SK-N-SH (cell line): ENCODE measurements around the gene ANO3. TPM values are rescaled to one million over a fixed set of nuclear protein-coding genes. Genes with fewer than 3 reads are reported as not detected.

Experiments
- CTCF ChIA-PET: fragments of 300-600, 350-600 bp; formaldehyde crosslinking; extraction: SDS; loops from one replicate; lab custom pipeline; 2021; lab: Yijun Ruan, JAX
- POLR2A ChIA-PET: fragments of 350-600 bp; sonication (Branson Sonifier 250); formaldehyde crosslinking; extraction: SDS; loops from one replicate; lab custom pipeline; 2020; ENCODE audit warnings: antibody characterized with exemption, inconsistent platforms; lab: Yijun Ruan, JAX
- DNase-seq: peaks from one replicate; pipeline ENCODE4 v3.0.0; 2012
- H2AFZ ChIP-seq: fragments of 200-600 bp; sonication (generic); 2 replicates; pipeline ENCODE4 v1.8.1; 2016; ENCODE audit warnings: antibody characterized with exemption, mild to moderate bottlenecking, low read depth
- H3F3A ChIP-seq: fragments of 200-600 bp; sonication (generic); replicated peaks from 2 replicates; pipeline ENCODE3; 2016; ENCODE audit warnings: antibody characterized with exemption, mild to moderate bottlenecking; ENCODE audit not compliant: insufficient read depth
- H3K27ac ChIP-seq, 2 experiments: fragments of 200-500 bp in 1 of 2; fragments of 200-600 bp in 1 of 2; sonication (Bioruptor generic) in 1 of 2; sonication (generic), shearing (Covaris generic) in 1 of 2; 2 replicates each; pipeline versions ENCODE4 v1.5.1 to v1.6.1; 2014 to 2016; ENCODE audit warnings: low read depth in 2 of 2, inconsistent platforms in 1 of 2, low read length in 1 of 2, mild to moderate bottlenecking in 1 of 2, mixed read lengths in 1 of 2
- H3K27me3 ChIP-seq: fragments of 200-600 bp; sonication (generic), shearing (Covaris generic); 2 replicates; pipeline ENCODE4 v1.6.1; 2016; ENCODE audit warnings: mixed run types; ENCODE audit not compliant: insufficient read depth
- H3K36me3 ChIP-seq, 2 experiments: fragments of 200-500 bp in 1 of 2; fragments of 200-600 bp in 1 of 2; sonication (Bioruptor generic) in 1 of 2; sonication (generic) in 1 of 2; replicated peaks in 1 of 2; 2 replicates each; pipeline versions ENCODE3 to v1.5.1; 2014 to 2016; ENCODE audit warnings: low read length in 1 of 2, mild to moderate bottlenecking in 1 of 2; ENCODE audit not compliant: insufficient read depth in 2 of 2, control insufficient read depth in 1 of 2
- H3K4me1 ChIP-seq, 2 experiments: fragments of 200-500 bp in 1 of 2; fragments of 200-600 bp in 1 of 2; sonication (Bioruptor generic) in 1 of 2; sonication (generic), shearing (Covaris generic) in 1 of 2; 2 replicates each; pipeline versions ENCODE4 v1.5.1 to v1.6.1; 2014 to 2016; ENCODE audit warnings: low read depth in 1 of 2, low read length in 1 of 2, mixed run types in 1 of 2; ENCODE audit not compliant: insufficient read depth in 2 of 2, control insufficient read depth in 1 of 2
- H3K4me2 ChIP-seq: fragments of 200-600 bp; sonication (generic), shearing (Covaris generic); 2 replicates; pipeline ENCODE4 v1.6.1; 2017; ENCODE audit warnings: mixed run types
- H3K4me3 ChIP-seq, 2 experiments: fragments of 200-500 bp in 1 of 2; fragments of 200-600 bp in 1 of 2; sonication (Bioruptor generic) in 1 of 2; sonication (generic), shearing (Covaris generic) in 1 of 2; 2 replicates each; pipeline versions ENCODE4 v1.5.1 to v1.8.1; 2014 to 2016; ENCODE audit warnings: low read depth in 2 of 2, inconsistent platforms in 1 of 2, low read length in 1 of 2, mild to moderate bottlenecking in 1 of 2, mixed read lengths in 1 of 2, moderate library complexity in 1 of 2
- H3K79me2 ChIP-seq: fragments of 200-600 bp; sonication (generic); 2 replicates; pipeline ENCODE4 v1.8.1; 2017; ENCODE audit warnings: mild to moderate bottlenecking; ENCODE audit not compliant: insufficient read depth
- H3K9ac ChIP-seq: fragments of 200-600 bp; sonication (generic); 2 replicates; pipeline ENCODE4 v1.6.1; 2017; ENCODE audit warnings: mixed run types
- H3K9me2 ChIP-seq: fragments of 200-600 bp; sonication (generic); 2 replicates; pipeline ENCODE4 v1.6.1; 2017; ENCODE audit warnings: mixed run types
- H3K9me3 ChIP-seq: fragments of 200-600 bp; sonication (generic); 2 replicates; pipeline ENCODE4 v1.6.1; 2017; ENCODE audit warnings: mixed run types, mild to moderate bottlenecking, moderate library complexity
- H4K20me1 ChIP-seq: fragments of 200-600 bp; sonication (generic); 2 replicates; pipeline ENCODE4 v1.6.1; 2017; ENCODE audit warnings: mild to moderate bottlenecking, mixed run types; ENCODE audit not compliant: insufficient read depth
- ELF1 ChIP-seq: IDR thresholded peaks from 2 replicates; pipeline ENCODE4 v1.4.0; 2012
- EZH2phosphoT487 ChIP-seq: fragments of 200-600 bp; sonication (generic); IDR thresholded peaks from 2 replicates; pipeline ENCODE4 v1.6.1; 2017; ENCODE audit warnings: low read depth, mixed run types, mild to moderate bottlenecking, antibody characterized with exemption, moderate library complexity, borderline replicate concordance
- GATA2 ChIP-seq: sonication (generic); formaldehyde crosslinking; IDR thresholded peaks from 2 replicates; pipeline ENCODE4 v1.5.0; 2020; ENCODE audit warnings: mild to moderate bottlenecking, missing genetic modification reagents
- JUND ChIP-seq: IDR thresholded peaks from 2 replicates; pipeline ENCODE4 v1.4.0; 2012
- NRF1 ChIP-seq: IDR thresholded peaks from 2 replicates; pipeline ENCODE4 v1.6.1; 2012; ENCODE audit warnings: low read depth, mild to moderate bottlenecking, low read length
- POLR2AphosphoS5 ChIP-seq: IDR thresholded peaks from 2 replicates; pipeline ENCODE4 v1.6.1; 2012; ENCODE audit warnings: low read depth, low read length
- RAD21 ChIP-seq: IDR thresholded peaks from 2 replicates; pipeline ENCODE4 v1.6.1; 2012; ENCODE audit warnings: mild to moderate bottlenecking, low read length
- RXRA ChIP-seq: IDR thresholded peaks from 2 replicates; pipeline ENCODE4 v1.4.0; 2012; ENCODE audit warnings: low read depth, mild to moderate bottlenecking, borderline replicate concordance
- YY1 ChIP-seq: IDR thresholded peaks from 2 replicates; pipeline ENCODE4 v1.4.0; 2012; ENCODE audit warnings: low read depth, mild to moderate bottlenecking
- WGBS: methylation state at CpG from one replicate; pipeline ENCODE4 v1.1.6; 2017; ENCODE audit warnings: low lambda C conversion rate; 5-methylcytosine and 5-hydroxymethylcytosine counted together
- polyA plus RNA-seq, 3 experiments: library from polyadenylated mRNA; depleted of rRNA; stranded (reverse); fragments of >200 nt; gene quantifications; 2 replicates each; pipeline ENCODE4 v1.2.3, GENCODE V29; 2012
- TF ChIP-seq, protein P1 (sequence below): fragments of 150-350 bp; IDR thresholded peaks from 2 replicates; pipeline ENCODE4 v1.6.1; 2017; ENCODE audit warnings: antibody characterized with exemption, low read length, low read depth, borderline replicate concordance
- TF ChIP-seq, protein P2 (sequence below): IDR thresholded peaks from 2 replicates; pipeline ENCODE4 v1.4.0; 2012; ENCODE audit warnings: low read depth, borderline replicate concordance
- TF ChIP-seq, protein P3 (sequence below): fragments of 150-350 bp; IDR thresholded peaks from 2 replicates; pipeline ENCODE4 v1.6.1; 2016; ENCODE audit warnings: mild to moderate bottlenecking, low read depth, low read length
- TF ChIP-seq, protein P4 (sequence below): IDR thresholded peaks from 2 replicates; pipeline ENCODE4; 2012
- TF ChIP-seq, protein P5 (sequence below): IDR thresholded peaks from 2 replicates; pipeline ENCODE4 v1.6.1; 2012; ENCODE audit warnings: mild to moderate bottlenecking, low read depth, low read length, moderate library complexity

The ANO3 gene
- polyA plus RNA-seq, 1 of the 3 experiments (the other 2 are of a cell fraction), result 0.13 TPM

DNA sequence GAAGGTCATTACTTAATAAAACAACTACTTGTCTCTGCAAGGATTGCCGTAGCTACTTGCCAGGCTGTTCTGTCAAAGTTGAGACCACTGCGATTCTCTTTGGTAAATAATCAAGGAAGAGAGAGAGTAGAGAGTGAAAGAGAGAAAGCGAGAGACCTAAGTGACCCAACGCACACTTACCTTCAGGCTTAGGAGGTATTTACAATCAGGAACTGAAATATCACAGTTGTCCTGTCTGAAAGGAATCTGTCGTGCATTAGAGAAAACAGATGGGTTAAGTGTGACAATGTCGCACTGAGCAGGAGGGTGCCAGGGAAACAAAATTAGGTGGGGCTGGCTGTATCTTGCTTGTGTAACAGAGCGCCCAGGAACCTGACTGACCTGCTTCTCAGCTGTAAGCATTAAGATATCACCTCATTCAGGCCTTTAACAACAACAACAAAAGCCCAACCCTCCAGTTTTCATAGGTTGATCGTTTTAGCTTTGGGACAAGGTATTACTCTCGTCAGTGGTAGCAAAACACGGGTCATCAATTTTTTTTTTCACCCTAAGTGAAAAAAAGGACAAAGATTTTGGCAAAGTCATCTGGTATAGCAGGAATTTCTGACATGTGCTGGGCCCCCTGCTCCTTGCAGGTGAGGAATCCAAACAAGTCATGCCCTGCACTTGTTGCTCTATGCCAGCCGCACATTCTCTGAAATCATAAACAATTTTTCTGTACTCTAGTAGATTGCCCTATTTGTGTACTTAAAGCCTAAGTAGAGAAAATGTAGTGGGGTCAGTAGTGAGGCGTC is 240.1 kb downstream of the ANO3 start, which contains the start of gene MUC15 (continued):
- TF ChIP-seq POLR2AphosphoS5, result no peak

DNA sequence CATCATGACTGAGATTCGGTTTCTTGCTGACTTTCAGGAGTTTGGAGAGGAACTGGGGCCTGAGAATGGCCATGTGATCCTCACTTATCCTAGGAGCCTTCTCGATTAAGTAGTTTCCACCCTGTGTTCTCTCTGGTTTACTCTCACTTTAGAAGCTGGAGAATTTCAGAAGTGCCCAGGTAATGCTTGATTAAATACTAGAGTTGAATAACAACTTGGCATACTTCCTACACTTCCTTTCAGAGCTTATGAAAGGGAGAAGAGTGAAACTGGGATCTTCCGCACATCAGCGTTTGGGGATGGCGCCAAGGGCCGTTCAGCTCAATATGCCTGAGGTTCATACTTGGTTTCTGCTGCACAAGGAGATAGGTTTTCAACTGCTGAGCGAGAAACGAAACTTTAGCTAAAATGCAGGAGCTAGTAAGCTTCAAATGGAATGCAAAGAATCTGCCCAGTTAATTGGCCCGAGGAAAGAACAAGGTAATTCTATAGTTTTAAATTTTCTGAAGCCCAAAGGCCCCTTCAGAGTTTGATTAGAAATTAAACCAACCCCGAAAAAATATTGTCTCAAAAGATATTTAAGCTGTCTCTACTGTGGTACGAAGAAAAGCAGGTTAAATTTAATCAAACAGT is 241.0 kb downstream of the ANO3 start:
- WGBS, result 82% methylated on average over 11 of the region's 11 CpGs
- H3K4me2 ChIP-seq, result no peak overlapping the region
- H3K4me3 ChIP-seq, result no peak overlapping the region
- H3K36me3 ChIP-seq, result no peaks in the 10 kb centered on the region
- H3F3A ChIP-seq, result no peaks in the 10 kb centered on the region
- no peak overlapping the region for H2AFZ ChIP-seq
- no peak overlapping the region for H3K27ac ChIP-seq
- H3K79me2 ChIP-seq, result no peaks in the 10 kb centered on the region
- no peaks in the 10 kb centered on the region for H3K27me3 ChIP-seq
- peaks cover 8 to 12% of the 10 kb centered on the region in 2 experiments; a peak in 2 of 4 replicates for H3K4me1 ChIP-seq
- H3K9ac ChIP-seq, result no peak overlapping the region
- ChIA-PET POLR2A (no interaction called here), CTCF (interaction anchor here (0.8 to 1.4 kb wide), 4 partner anchors 14 to 155 kb away, joined by 3 to 4 read pairs (median 3); no protein-coding TSS in a partner anchor)
- no peaks in the 10 kb centered on the region for H3K9me3 ChIP-seq
- H4K20me1 ChIP-seq, result no peaks in the 10 kb centered on the region
- no peak for DNase-seq
- TF ChIP-seq, protein P1, sequence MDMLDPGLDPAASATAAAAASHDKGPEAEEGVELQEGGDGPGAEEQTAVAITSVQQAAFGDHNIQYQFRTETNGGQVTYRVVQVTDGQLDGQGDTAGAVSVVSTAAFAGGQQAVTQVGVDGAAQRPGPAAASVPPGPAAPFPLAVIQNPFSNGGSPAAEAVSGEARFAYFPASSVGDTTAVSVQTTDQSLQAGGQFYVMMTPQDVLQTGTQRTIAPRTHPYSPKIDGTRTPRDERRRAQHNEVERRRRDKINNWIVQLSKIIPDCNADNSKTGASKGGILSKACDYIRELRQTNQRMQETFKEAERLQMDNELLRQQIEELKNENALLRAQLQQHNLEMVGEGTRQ, result no peak
- TF ChIP-seq, protein P2, sequence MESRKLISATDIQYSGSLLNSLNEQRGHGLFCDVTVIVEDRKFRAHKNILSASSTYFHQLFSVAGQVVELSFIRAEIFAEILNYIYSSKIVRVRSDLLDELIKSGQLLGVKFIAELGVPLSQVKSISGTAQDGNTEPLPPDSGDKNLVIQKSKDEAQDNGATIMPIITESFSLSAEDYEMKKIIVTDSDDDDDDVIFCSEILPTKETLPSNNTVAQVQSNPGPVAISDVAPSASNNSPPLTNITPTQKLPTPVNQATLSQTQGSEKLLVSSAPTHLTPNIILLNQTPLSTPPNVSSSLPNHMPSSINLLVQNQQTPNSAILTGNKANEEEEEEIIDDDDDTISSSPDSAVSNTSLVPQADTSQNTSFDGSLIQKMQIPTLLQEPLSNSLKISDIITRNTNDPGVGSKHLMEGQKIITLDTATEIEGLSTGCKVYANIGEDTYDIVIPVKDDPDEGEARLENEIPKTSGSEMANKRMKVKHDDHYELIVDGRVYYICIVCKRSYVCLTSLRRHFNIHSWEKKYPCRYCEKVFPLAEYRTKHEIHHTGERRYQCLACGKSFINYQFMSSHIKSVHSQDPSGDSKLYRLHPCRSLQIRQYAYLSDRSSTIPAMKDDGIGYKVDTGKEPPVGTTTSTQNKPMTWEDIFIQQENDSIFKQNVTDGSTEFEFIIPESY, result no peak
- no peak for TF ChIP-seq YY1
- no peak for TF ChIP-seq RXRA
- TF ChIP-seq, protein P3, sequence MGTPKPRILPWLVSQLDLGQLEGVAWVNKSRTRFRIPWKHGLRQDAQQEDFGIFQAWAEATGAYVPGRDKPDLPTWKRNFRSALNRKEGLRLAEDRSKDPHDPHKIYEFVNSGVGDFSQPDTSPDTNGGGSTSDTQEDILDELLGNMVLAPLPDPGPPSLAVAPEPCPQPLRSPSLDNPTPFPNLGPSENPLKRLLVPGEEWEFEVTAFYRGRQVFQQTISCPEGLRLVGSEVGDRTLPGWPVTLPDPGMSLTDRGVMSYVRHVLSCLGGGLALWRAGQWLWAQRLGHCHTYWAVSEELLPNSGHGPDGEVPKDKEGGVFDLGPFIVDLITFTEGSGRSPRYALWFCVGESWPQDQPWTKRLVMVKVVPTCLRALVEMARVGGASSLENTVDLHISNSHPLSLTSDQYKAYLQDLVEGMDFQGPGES, result no peak
- no peak for TF ChIP-seq GATA2 (CRISPR knock-in tag)
- TF ChIP-seq ELF1, result no peak
- TF ChIP-seq JUND, result no peak
- no peak for TF ChIP-seq RAD21
- TF ChIP-seq, protein P4, sequence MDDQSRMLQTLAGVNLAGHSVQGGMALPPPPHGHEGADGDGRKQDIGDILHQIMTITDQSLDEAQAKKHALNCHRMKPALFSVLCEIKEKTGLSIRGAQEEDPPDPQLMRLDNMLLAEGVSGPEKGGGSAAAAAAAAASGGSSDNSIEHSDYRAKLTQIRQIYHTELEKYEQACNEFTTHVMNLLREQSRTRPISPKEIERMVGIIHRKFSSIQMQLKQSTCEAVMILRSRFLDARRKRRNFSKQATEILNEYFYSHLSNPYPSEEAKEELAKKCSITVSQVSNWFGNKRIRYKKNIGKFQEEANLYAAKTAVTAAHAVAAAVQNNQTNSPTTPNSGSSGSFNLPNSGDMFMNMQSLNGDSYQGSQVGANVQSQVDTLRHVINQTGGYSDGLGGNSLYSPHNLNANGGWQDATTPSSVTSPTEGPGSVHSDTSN, result no peak
- TF ChIP-seq EZH2phosphoT487, result no peak
- TF ChIP-seq POLR2AphosphoS5, result no peak
- TF ChIP-seq, protein P5, sequence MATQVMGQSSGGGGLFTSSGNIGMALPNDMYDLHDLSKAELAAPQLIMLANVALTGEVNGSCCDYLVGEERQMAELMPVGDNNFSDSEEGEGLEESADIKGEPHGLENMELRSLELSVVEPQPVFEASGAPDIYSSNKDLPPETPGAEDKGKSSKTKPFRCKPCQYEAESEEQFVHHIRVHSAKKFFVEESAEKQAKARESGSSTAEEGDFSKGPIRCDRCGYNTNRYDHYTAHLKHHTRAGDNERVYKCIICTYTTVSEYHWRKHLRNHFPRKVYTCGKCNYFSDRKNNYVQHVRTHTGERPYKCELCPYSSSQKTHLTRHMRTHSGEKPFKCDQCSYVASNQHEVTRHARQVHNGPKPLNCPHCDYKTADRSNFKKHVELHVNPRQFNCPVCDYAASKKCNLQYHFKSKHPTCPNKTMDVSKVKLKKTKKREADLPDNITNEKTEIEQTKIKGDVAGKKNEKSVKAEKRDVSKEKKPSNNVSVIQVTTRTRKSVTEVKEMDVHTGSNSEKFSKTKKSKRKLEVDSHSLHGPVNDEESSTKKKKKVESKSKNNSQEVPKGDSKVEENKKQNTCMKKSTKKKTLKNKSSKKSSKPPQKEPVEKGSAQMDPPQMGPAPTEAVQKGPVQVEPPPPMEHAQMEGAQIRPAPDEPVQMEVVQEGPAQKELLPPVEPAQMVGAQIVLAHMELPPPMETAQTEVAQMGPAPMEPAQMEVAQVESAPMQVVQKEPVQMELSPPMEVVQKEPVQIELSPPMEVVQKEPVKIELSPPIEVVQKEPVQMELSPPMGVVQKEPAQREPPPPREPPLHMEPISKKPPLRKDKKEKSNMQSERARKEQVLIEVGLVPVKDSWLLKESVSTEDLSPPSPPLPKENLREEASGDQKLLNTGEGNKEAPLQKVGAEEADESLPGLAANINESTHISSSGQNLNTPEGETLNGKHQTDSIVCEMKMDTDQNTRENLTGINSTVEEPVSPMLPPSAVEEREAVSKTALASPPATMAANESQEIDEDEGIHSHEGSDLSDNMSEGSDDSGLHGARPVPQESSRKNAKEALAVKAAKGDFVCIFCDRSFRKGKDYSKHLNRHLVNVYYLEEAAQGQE, result no peak
- no peak for TF ChIP-seq NRF1
- no peaks in the 10 kb centered on the region for H3K9me2 ChIP-seq
